Measurements from ENCODE around the gene MAFB.
"Not testable (repeated sequence)": the region's sequence is repeated elsewhere in the genome, so short reads cannot be mapped to it uniquely, and the experiment has no call there.

MAFB gene

GRCh38 chr20:40689100-40689942, at the start of gene MAFB:
Gene MAFB, minus strand, starts transcription at chr20:40689236. Its CDS starts 386 bp downstream, at chr20:40688850.
- H3K27me3 ChIP-seq (ENCODE audit: insufficient read depth, low read depth, severe bottlenecking) = peaks cover 100% of the 10 kb centered on the region
- peak; percentile 21 for DNase-seq
- H3K36me3 ChIP-seq = no peaks in the 10 kb centered on the region
- H3K9me3 ChIP-seq (ENCODE audit: severe bottlenecking) = peaks cover 8% of the 10 kb centered on the region
- H3K4me3 ChIP-seq (ENCODE audit: low read depth, low read length) = peak within 1 kb of the TSS; percentile 46
- no peak for TF ChIP-seq CTCF (IDR thresholded peaks at IDR 0.05; ENCODE audit: low read depth, low read length)
- H3K27ac ChIP-seq = no peak within 1 kb of the TSS

GRCh38 chr20:40736468-40736867, 47.4 kb upstream of the MAFB start:
- not testable (repeated sequence) for H3K27ac ChIP-seq; DNase-seq; H3K4me3 ChIP-seq (ENCODE audit: low read depth, low read length); H3K9me3 ChIP-seq (ENCODE audit: severe bottlenecking); H3K36me3 ChIP-seq
- peaks cover 56% of the 10 kb centered on the region for H3K27me3 ChIP-seq (ENCODE audit: insufficient read depth, low read depth, severe bottlenecking)

DNA sequence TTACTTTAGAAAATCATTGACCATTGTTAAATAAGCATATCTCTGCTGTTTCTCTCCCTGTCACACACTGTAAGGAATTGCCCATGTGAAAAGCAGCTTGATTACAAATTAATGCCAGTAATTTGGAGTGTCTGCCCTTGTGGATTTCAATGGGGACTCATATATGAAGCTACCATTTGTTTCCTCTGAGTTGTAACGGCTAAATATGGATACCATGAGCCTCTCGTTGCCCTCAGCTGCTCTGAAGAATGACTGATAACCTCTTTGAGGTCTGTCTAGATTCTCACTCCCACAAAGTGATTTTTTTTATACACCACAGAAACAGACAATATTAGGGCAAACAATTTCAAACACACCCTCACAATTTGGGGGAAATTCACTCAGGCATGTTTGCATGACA, 40.0 kb upstream of the MAFB start:
- DNase-seq = no peak
- Histone ChIP-seq H3K27ac (no peak overlapping the region), H3K9me3 (ENCODE audit: severe bottlenecking) (no peaks in the 10 kb centered on the region), H3K4me3 (ENCODE audit: low read depth, low read length) (no peak overlapping the region), H3K36me3 (no peaks in the 10 kb centered on the region), H3K27me3 (ENCODE audit: insufficient read depth, low read depth, severe bottlenecking) (peaks cover 25% of the 10 kb centered on the region)
- no peak for TF ChIP-seq CTCF (IDR thresholded peaks at IDR 0.05; ENCODE audit: low read depth, low read length)

DNA sequence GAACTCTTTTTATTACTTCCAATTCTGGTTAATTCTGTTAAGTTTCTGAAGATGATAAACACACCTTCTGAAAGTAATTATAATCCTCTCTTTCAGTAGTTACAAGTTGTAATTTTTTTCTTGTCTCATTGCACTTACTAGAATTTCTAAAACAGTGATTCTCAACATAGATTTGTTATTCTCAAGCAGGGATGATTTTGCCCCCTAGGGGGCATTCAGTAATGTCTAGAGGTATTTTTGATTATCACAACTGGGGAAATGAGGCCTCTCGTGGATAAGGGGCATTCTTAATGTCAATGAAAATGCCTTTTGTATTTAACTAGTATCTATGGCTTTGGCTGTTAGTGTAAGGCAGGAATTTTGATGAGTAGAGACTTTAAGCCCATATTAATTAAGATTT, 39.4 kb upstream of the MAFB start:
- no peak for TF ChIP-seq CTCF (IDR thresholded peaks at IDR 0.05; ENCODE audit: low read depth, low read length)
- Histone ChIP-seq H3K27ac (no peak overlapping the region), H3K36me3 (no peaks in the 10 kb centered on the region), H3K27me3 (ENCODE audit: insufficient read depth, low read depth, severe bottlenecking) (peaks cover 28% of the 10 kb centered on the region), H3K9me3 (ENCODE audit: severe bottlenecking) (no peaks in the 10 kb centered on the region), H3K4me3 (ENCODE audit: low read depth, low read length) (no peak overlapping the region)
- DNase-seq = no peak

GRCh38 chr20:40727960-40728359, 38.9 kb upstream of the MAFB start:
- H3K9me3 ChIP-seq (ENCODE audit: severe bottlenecking) = no peaks in the 10 kb centered on the region
- no peak overlapping the region for H3K27ac ChIP-seq
- no peak for TF ChIP-seq CTCF (IDR thresholded peaks at IDR 0.05; ENCODE audit: low read depth, low read length)
- H3K4me3 ChIP-seq (ENCODE audit: low read depth, low read length) = no peak overlapping the region
- H3K27me3 ChIP-seq (ENCODE audit: insufficient read depth, low read depth, severe bottlenecking) = peaks cover 29% of the 10 kb centered on the region
- no peak for DNase-seq
- no peaks in the 10 kb centered on the region for H3K36me3 ChIP-seq

DNA sequence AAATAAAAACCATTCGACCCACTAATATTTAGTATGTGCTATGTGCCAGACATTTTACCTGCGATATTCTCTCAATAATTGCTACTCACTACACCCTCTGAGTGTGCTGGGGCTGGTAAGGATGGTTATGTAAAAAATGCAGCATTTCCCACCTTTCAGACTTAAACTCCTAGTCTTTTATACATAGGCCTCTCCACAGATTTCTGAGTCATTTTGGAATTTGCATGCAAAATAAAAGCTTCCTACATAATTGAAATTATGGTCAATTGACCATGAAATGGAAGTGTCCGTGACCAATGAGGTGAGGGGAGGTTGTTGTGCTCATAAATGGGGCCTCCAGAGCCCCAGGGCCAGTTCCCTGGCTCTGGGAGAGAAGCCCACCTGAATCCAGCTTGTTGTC, 37.7 kb upstream of the MAFB start:
- H3K36me3 ChIP-seq = no peaks in the 10 kb centered on the region
- DNase-seq = no peak
- peaks cover 39% of the 10 kb centered on the region for H3K27me3 ChIP-seq (ENCODE audit: insufficient read depth, low read depth, severe bottlenecking)
- no peaks in the 10 kb centered on the region for H3K9me3 ChIP-seq (ENCODE audit: severe bottlenecking)
- H3K27ac ChIP-seq = no peak overlapping the region
- TF ChIP-seq CTCF (IDR thresholded peaks at IDR 0.05; ENCODE audit: low read depth, low read length) = no peak
- no peak overlapping the region for H3K4me3 ChIP-seq (ENCODE audit: low read depth, low read length)
